Right lobe of liver (tissue), 4 donors: Measurements from ENCODE around the gene ZNF532.
"Not testable (repeated sequence)": the region's sequence is repeated elsewhere in the genome, so short reads cannot be mapped to it uniquely, and the experiment has no call there.

Experiments
- POLR2A ChIP-seq: fragments of 450-650 bp; IDR thresholded peaks from one replicate; pipeline ENCODE4 v1.6.1; 2017; ENCODE audit warnings: antibody characterized with exemption, mild to moderate bottlenecking
- TF ChIP-seq, protein P1 (sequence below), 4 donors: fragments of 200-600 bp in 3 of 4; fragments of 450-650 bp in 1 of 4; IDR thresholded peaks; one replicate each; pipeline versions ENCODE4 v1.5.1 to v1.8.0; 2016 to 2022; ENCODE audit warnings: antibody characterized with exemption in 4 of 4, mild to moderate bottlenecking in 2 of 4
- donor health status: DM: no; HTN: no; CAD: no.
- donor health status: DM: no; HTN: no; CAD: no.
- donor health status: DM: no; HTN: yes; CAD: no.

GRCh38 chr18:58919934-58920333, 55.3 kb downstream of the ZNF532 start:
- TF ChIP-seq, protein P1, sequence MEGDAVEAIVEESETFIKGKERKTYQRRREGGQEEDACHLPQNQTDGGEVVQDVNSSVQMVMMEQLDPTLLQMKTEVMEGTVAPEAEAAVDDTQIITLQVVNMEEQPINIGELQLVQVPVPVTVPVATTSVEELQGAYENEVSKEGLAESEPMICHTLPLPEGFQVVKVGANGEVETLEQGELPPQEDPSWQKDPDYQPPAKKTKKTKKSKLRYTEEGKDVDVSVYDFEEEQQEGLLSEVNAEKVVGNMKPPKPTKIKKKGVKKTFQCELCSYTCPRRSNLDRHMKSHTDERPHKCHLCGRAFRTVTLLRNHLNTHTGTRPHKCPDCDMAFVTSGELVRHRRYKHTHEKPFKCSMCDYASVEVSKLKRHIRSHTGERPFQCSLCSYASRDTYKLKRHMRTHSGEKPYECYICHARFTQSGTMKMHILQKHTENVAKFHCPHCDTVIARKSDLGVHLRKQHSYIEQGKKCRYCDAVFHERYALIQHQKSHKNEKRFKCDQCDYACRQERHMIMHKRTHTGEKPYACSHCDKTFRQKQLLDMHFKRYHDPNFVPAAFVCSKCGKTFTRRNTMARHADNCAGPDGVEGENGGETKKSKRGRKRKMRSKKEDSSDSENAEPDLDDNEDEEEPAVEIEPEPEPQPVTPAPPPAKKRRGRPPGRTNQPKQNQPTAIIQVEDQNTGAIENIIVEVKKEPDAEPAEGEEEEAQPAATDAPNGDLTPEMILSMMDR (IDR thresholded peaks at IDR 0.05): not testable (repeated sequence)
- not testable (repeated sequence) for TF ChIP-seq POLR2A
